Measurements from ENCODE around the gene GTF2F1.

- TF ChIP-seq POLR2A (IDR thresholded peaks at IDR 0.05) (no peak), CTCF (IDR thresholded peaks at IDR 0.05 in 8 of 11, conservative IDR thresholded peaks at IDR 0.05 in 3 of 11) (no peak), POLR2AphosphoS5 (IDR thresholded peaks at IDR 0.05) (no peak)
Observed at GRCh38 chr19:6413291-6413690, 20.3 kb upstream of the GTF2F1 start.
